ENCODE data around the gene NDOR1. TPM values are rescaled to one million over a fixed set of nuclear protein-coding genes. Genes with fewer than 3 reads are reported as not detected.
A peak's percentile ranks its signal among the peaks of the same experiment; 100 is the strongest.

Gene NDOR1
- total RNA-seq, 2 donors from 2014 or later, result 17.1 to 22.7 TPM

DNA sequence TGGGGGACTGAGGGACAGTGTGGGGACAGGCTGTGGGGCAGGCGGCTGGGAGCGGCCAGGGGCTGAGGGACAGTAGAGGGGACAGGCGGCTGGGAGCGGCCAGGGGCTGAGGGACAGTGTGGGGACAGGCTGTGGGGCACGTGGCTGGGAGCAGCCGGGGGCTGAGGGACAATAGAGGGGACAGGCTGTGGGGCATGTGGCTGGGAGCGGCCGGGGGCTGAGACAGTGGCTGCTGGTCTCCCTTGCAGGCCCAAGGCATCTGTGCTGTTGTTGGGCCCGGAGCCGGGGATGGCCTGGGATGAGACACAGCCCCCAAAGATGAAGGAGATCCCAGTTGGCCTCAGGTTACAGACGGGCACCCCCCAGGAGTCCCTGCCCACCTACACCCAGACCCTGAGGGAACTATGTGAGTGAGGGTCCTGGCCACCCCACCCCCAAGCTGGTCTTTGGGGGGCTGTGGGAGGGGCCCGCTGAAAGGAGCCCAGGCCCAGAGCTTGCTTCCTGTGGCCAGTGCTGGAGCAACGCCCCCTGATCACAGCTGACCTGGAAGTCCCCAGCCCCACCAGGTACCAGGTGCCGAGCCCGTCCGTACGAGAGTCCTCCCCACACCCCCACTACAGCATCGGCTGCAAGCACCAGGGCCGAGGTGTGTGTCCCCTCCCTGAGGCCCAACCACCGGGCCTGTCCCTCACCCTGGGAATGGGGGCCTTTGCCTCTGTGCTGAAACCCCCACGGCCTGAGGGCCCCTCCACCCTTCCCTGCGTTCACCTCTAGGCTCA lies 46.2 kb downstream of the NDOR1 start:
- WGBS, 2 donors, result 88 to 92% methylated on average over 10 to 22 of the region's 22 CpGs
- H3K36me3 ChIP-seq (replicated peaks in 1 of 2; ENCODE audit: insufficient read depth in 1 of 2, low read depth in 2 of 2), result no peaks in the 10 kb centered on the region
- no peaks in the 10 kb centered on the region for H3K9me3 ChIP-seq
- peaks cover 46% of the 10 kb centered on the region for H3K4me1 ChIP-seq
- DNase-seq (no peak), ATAC-seq (no peak)
- no peak overlapping the region for H3K27ac ChIP-seq
- no peaks in the 10 kb centered on the region for H3K27me3 ChIP-seq
- intact Hi-C loops (cut with DNase I), result no loop called here
- no peak overlapping the region for H3K4me3 ChIP-seq
- TF ChIP-seq POLR2A (IDR thresholded peaks at IDR 0.05), result no peak
- TF ChIP-seq, protein P1, sequence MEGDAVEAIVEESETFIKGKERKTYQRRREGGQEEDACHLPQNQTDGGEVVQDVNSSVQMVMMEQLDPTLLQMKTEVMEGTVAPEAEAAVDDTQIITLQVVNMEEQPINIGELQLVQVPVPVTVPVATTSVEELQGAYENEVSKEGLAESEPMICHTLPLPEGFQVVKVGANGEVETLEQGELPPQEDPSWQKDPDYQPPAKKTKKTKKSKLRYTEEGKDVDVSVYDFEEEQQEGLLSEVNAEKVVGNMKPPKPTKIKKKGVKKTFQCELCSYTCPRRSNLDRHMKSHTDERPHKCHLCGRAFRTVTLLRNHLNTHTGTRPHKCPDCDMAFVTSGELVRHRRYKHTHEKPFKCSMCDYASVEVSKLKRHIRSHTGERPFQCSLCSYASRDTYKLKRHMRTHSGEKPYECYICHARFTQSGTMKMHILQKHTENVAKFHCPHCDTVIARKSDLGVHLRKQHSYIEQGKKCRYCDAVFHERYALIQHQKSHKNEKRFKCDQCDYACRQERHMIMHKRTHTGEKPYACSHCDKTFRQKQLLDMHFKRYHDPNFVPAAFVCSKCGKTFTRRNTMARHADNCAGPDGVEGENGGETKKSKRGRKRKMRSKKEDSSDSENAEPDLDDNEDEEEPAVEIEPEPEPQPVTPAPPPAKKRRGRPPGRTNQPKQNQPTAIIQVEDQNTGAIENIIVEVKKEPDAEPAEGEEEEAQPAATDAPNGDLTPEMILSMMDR (IDR thresholded peaks at IDR 0.05), result no peak

DNA sequence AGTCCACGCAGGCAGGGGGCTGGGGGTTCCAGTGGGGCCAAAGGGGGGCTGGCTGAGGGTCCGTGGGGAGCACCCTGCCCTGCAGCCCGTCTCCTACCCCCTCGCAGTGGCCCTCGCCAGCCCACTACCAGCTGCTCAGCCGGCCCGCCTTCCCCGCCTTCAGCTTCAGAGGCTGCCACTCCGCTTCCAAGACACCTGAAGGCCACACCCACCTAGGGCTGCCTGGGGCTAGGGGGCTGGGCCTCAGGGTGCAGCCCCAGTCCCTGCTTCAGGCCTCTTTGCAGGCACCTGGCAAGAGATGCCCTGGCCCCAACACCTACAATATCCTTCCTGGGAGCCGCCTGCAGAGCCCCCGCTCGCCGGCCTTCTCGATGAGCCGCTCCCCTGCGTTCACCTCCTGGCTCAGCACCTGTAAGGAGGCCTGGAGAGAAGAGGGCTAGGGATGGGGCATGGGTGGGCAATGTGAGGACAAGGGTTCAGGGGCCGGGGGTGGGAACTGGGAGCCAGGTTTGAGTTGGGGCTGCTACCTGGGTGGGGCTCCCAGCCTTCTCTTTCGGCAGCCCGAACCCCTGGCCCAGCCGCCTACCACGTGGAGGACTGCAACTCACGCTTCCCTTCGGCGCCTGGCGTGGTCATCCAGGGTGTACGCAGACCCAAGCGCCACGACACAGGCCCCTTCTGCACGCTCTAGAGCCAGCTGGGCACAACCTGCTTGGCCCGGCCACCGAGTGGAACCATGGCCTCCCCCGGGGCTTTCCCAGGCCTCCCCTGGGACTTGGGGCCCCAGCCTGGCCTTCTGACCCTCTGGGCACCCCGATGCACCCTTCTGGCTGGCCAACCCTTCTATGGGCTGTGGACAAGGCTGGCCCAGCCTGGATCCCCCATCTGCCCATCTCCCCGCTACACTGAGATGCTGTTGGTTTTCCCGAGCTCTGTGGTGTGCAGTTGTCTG lies 47.3 kb downstream of the NDOR1 start:
- ATAC-seq (no peak), DNase-seq (no peak)
- intact Hi-C loops (cut with DNase I), result no loop called here

DNA sequence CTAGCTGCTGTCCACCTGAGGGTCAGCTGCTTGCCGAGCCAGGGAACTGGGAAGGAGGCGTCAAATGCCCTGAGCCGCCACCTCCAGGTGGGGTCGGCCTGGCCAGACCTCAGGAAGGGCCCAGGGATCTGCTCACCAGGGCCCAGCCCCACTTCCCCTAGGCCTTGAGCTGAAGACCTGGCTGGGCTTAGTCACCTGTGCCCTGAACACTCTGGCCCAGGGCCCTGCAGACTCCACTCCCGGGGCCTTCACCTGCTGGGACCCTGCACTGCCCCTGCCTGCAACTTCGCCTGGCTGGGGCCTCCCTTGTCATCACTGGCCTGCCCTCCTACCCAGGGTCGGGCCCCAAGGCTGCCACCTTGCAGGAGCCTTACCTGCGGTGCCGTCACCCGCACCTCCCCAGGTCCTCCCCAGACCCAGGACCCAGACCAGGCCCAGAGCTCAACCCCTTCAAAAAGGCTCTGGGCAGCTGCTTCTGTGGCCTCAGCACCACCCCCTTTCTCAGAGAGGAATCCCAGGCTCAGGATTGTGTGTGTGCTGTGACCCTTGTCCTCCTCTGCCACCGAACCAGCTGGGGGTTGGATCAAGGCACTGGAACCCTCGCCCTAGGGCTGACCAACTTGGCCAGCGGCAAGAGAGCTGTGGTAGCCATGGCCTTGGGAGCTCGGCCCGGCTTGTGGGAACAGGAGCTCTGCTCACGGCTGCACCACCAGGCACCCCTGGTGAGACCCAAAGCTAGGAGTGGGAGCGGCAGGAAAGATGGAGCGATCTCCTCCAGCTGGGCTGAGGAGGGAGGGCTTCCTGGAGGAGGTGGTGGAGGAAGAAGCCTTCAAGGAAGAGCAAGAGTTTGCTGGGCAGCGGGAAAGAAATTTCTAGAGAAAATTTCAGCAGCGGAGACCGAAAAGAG lies 48.5 kb downstream of the NDOR1 start:
- TF ChIP-seq, protein P1 (IDR thresholded peaks at IDR 0.05), result no peak
- H3K27ac ChIP-seq, result peak overlapping the region; percentile 63 to 84 (median 72)
- H3K36me3 ChIP-seq (replicated peaks in 1 of 2; ENCODE audit: insufficient read depth in 1 of 2, low read depth in 2 of 2), result peaks cover 0 to 2% of the 10 kb centered on the region in 2 donors
- peak in 3 of 4 donors; percentile 47 to 65 (median 61) for DNase-seq
- peak; percentile 26 for ATAC-seq
- no peaks in the 10 kb centered on the region for H3K27me3 ChIP-seq
- peaks cover 50% of the 10 kb centered on the region for H3K4me1 ChIP-seq
- no peaks in the 10 kb centered on the region for H3K9me3 ChIP-seq
- intact Hi-C loops (cut with DNase I), result no loop called here
- 35 to 36% methylated on average over 14 to 21 of the region's 21 CpGs for WGBS, 2 donors
- H3K4me3 ChIP-seq, result peak overlapping the region; percentile 56 to 63

More for the DNA sequence above, 47.3 kb downstream of the NDOR1 start:
- Histone ChIP-seq H3K27ac (peak overlapping the region in 2 of 4 donors; percentile 81 to 84), H3K4me1 (peaks cover 50% of the 10 kb centered on the region), H3K36me3 (replicated peaks in 1 of 2; ENCODE audit: insufficient read depth in 1 of 2, low read depth in 2 of 2) (no peaks in the 10 kb centered on the region), H3K27me3 (no peaks in the 10 kb centered on the region), H3K9me3 (no peaks in the 10 kb centered on the region), H3K4me3 (no peak overlapping the region)
- WGBS, 2 donors, result 83 to 91% methylated on average over 15 to 33 of the region's 35 CpGs
- no peak for TF ChIP-seq POLR2A (IDR thresholded peaks at IDR 0.05)
- TF ChIP-seq, protein P1 (IDR thresholded peaks at IDR 0.05), result no peak

DNA sequence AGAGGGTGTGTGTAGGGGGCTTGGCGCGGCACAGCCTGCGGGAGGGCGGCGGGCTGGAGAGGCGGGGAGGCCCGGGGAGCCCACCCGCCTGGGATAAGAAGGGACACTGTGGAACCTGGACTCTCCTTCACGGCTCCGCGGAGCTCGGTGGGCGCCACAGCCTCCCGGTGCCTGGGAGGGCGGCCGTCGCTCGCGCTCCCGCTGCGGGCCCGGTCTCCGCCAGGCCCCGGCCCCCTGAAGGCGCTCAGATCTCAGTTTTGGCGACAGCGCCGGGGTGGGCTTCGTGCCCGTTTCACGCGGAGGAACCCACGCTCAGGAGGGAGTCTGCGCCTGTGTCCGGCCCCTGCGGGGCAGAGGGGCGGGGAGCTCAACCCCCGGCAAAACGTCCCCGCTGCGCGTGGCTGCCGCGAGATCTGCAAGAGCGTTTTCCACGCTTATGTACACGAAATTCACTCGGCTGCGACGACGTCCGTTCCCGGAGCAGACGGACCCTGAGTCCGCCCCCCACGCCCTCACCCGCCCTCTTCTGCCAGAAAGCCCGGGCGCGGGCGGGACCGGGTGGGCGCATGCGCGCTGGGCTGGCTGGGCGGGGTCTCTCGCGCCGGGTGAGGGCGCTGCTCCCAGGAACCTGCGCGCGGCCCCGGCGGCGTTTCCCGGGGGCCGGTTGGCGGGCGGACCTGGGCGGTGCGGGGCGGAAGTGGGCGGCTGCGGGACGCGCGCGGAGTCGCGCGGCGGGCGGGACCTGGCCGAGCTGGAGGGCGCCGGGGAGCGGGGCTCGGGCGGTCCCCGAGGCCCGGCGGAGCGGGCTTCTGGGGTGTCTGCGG lies 49.3 kb downstream of the NDOR1 start, which contains the start of gene NELFB:
NELFB (plus strand) TSS at position 704 of the 824 bp plus-strand sequence.
- no peaks in the 10 kb centered on the region for H3K27me3 ChIP-seq
- 1 to 3% methylated on average over 14 to 77 of the region's 105 CpGs for WGBS, 2 donors
- no peaks in the 10 kb centered on the region for H3K9me3 ChIP-seq
- peaks cover 44% of the 10 kb centered on the region for H3K4me1 ChIP-seq
- peak; percentile 37 to 78 (median 67) for TF ChIP-seq POLR2A (IDR thresholded peaks at IDR 0.05)
- TF ChIP-seq, protein P1 (IDR thresholded peaks at IDR 0.05), result peak in 2 of 7 experiments; percentile 25 to 42
- peak within 1 kb of the TSS; percentile 97 to 99 for H3K4me3 ChIP-seq
- H3K36me3 ChIP-seq (replicated peaks in 1 of 2; ENCODE audit: insufficient read depth in 1 of 2, low read depth in 2 of 2), result peaks cover 0 to 3% of the 10 kb centered on the region in 2 donors
- ATAC-seq (peak; percentile 94), DNase-seq (peak; percentile 92 to 94 (median 94))
- intact Hi-C loops (cut with DNase I), result no loop called here
- peak within 1 kb of the TSS; percentile 63 to 84 (median 73) for H3K27ac ChIP-seq
